ENCODE measurements around the gene ARL2BP. TPM values are rescaled to one million over a fixed set of nuclear protein-coding genes. Genes with fewer than 3 reads are reported as not detected.
A peak's percentile ranks its signal among the peaks of the same experiment; 100 is the strongest.
"Not testable (repeated sequence)": the region's sequence is repeated elsewhere in the genome, so short reads cannot be mapped to it uniquely, and the experiment has no call there.

Gene ARL2BP
- total and polyA plus RNA-seq, 7 donors, result 28.6 to 85.6 (median 64.7) TPM

DNA sequence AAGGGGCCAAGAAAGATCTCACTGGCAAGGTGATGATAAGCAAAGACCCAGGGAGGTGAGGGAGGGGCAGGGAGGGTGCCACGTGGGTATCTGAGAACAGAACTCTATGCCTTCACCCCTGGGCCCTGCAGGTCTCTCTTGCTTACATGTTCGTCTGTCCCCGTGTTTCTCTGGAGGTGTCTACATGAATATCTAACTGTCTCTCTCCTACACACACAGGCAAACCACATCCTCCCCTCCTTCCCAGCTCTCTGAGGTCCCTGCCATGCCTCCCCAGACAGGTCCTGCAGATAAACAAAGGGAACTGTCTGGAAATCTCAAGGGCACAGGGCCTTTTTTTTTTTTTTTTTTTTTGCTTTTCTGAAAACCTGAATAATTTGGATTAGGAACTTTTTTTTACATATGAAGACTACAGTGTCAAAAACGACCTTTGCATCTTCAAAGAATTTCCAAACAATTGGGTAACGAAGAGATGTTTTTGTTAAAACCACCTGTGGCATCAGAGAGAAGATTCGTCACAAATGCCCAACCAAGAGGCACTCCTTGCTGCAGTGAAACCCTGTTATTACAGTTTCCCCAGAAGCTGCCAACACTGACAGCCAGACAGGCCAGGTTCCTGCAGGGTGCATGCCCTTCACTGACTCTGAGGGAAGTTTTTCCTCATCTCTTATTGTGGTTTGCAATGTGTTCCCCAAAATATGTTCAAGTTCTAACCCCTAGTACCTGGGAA lies 21.6 kb downstream of the ARL2BP start:
- Histone ChIP-seq H3K36me3 (no peaks in the 10 kb centered on the region), H3K9me3 (no peaks in the 10 kb centered on the region), H3K27ac (peak overlapping the region; percentile 1 to 53 (median 32)), H3K4me3 (no peak overlapping the region), H3K4me1 (peaks cover 0 to 4% (median 0%) of the 10 kb centered on the region in 4 donors), H3K27me3 (no peaks in the 10 kb centered on the region)
- no peak for TF ChIP-seq POLR2AphosphoS5 (IDR thresholded peaks at IDR 0.05)
- TF ChIP-seq CTCF (IDR thresholded peaks at IDR 0.05), result no peak
- TF ChIP-seq EP300 (IDR thresholded peaks at IDR 0.05), result no peak
- no peak for TF ChIP-seq POLR2A (IDR thresholded peaks at IDR 0.05)
- no peak for DNase-seq
- WGBS, 2 donors, result 40 to 41% methylated on average over 6 of the region's 6 CpGs
- intact Hi-C loops (cut with DNase I), result no loop called here

DNA sequence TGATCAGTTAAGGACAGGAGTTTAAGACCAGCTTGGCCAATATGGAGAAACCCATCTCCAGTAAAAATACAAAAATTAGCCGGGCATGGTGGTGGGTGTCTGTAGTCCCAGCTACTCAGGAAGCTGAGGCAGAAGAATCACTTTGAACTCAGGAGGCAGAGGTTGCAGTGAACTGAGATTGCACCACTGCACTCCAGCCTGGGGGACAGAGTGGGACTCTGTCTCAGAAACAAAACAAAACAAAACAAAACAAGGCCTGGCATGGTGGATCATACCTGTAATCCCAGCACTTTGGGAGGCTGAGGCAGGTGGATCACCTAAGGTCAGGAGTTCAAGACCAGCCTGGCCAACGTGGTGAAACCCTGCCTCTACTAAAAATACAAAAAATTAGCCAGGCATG lies 22.3 kb downstream of the ARL2BP start:
- intact Hi-C loops (cut with DNase I); H3K27me3 ChIP-seq; DNase-seq; H3K36me3 ChIP-seq; H3K27ac ChIP-seq; H3K4me1 ChIP-seq; H3K9me3 ChIP-seq; H3K4me3 ChIP-seq: not testable (repeated sequence)
- WGBS, 2 donors, result 60 to 72% methylated on average over 2 of the region's 2 CpGs

- WGBS, 2 donors, result 40 to 66% methylated on average over 14 of the region's 14 CpGs
- H3K36me3 ChIP-seq, result no peaks in the 10 kb centered on the region
- peaks cover 0 to 4% (median 0%) of the 10 kb centered on the region in 4 donors for H3K4me1 ChIP-seq
- no peaks in the 10 kb centered on the region for H3K27me3 ChIP-seq
- no peak overlapping the region for H3K4me3 ChIP-seq
- TF ChIP-seq POLR2A (IDR thresholded peaks at IDR 0.05) (peak in 1 of 2 donors; percentile 75), POLR2AphosphoS5 (IDR thresholded peaks at IDR 0.05) (no peak)
- no peak overlapping the region for H3K27ac ChIP-seq
- DNase-seq, result peak; percentile 39
- intact Hi-C loops (cut with DNase I), result no loop called here
- no peaks in the 10 kb centered on the region for H3K9me3 ChIP-seq
These were observed 24.0 kb downstream of the ARL2BP start for GRCh38 chr16:57268804-57269800.

DNA sequence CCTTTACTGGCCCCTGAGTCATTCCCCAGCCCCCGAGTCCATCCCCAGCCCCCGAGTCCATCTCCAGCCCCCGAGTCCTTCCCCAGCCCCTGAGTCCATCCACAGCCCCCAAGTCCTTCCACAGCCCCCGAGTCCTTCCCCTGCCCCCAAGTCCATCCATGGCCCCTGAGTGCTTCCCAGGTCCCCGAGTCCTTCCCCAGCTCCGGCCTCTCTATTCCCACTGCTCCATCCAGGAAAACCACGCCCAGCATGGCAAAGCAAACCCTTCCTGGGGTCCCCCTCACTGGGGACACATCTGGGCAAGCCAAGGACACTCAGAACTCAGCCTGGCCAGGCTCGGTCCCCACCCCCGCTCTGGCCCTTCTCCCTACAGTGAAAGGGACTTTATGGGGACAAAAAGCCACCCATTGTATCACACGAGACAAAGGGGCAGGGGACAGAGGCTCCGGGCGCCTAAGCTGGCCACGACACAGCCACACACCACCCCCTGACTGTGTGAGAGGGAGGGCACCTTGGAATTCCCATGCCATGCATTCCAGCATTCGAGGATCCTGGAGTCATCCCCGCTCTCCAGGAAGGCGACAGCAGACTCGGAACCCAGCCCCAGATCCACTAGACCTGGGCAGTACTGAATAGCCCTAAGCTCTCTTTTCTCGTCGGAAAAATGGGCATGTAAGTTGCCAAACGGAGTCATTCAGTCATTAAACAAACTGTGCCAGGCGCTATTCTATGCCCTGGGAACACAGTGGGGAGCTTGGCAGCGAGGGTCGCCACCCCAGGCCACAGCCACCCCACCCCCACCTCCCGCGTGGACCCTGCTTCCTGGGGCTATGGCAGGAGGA lies 25.4 kb downstream of the ARL2BP start:
- peak; percentile 58 for DNase-seq
- WGBS, 2 donors, result 89 to 90% methylated on average over 25 of the region's 25 CpGs
- Histone ChIP-seq H3K36me3 (no peaks in the 10 kb centered on the region), H3K4me3 (no peak overlapping the region), H3K9me3 (no peaks in the 10 kb centered on the region), H3K4me1 (peaks cover 0 to 4% (median 0%) of the 10 kb centered on the region in 4 donors), H3K27ac (no peak overlapping the region), H3K27me3 (no peaks in the 10 kb centered on the region)
- intact Hi-C loops (cut with DNase I), result no loop called here
- TF ChIP-seq EP300 (IDR thresholded peaks at IDR 0.05) (no peak), POLR2AphosphoS5 (IDR thresholded peaks at IDR 0.05) (no peak), POLR2A (IDR thresholded peaks at IDR 0.05) (no peak), CTCF (IDR thresholded peaks at IDR 0.05) (no peak)

DNA sequence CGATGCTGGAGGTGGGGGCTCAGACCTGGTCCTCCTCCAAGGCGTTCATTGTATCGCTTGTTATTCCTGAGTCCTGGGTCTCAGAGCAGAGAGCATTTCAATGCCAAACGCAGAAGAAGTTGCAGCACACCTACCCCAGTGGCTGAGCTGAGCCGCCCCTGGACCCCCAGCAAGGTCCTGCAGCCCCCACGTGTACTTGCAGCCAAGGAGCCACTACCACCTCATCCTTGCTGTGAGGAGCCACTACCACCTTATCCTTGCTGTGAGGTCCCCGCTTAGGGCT lies 25.9 kb downstream of the ARL2BP start:
- no peaks in the 10 kb centered on the region for H3K9me3 ChIP-seq
- no peak for DNase-seq
- TF ChIP-seq CTCF (IDR thresholded peaks at IDR 0.05), result no peak
- TF ChIP-seq POLR2A (IDR thresholded peaks at IDR 0.05), result no peak
- TF ChIP-seq POLR2AphosphoS5 (IDR thresholded peaks at IDR 0.05), result no peak
- no peak for TF ChIP-seq EP300 (IDR thresholded peaks at IDR 0.05)
- 93 to 95% methylated on average over 7 of the region's 7 CpGs for WGBS, 2 donors
- H3K4me3 ChIP-seq, result no peak overlapping the region
- H3K36me3 ChIP-seq, result no peaks in the 10 kb centered on the region
- peaks cover 0 to 4% (median 0%) of the 10 kb centered on the region in 4 donors for H3K4me1 ChIP-seq
- no peaks in the 10 kb centered on the region for H3K27me3 ChIP-seq
- H3K27ac ChIP-seq, result no peak overlapping the region
- intact Hi-C loops (cut with DNase I), result no loop called here

All from sigmoid colon (tissue), 7 donors.